OCI-LY1 (cell line): Measurements from ENCODE around the gene ZNF521.

Source experiments
- H2AFZ ChIP-seq: fragments of 200-600 bp; sonication (generic), shearing (Covaris generic); 2 replicates; pipeline ENCODE4 v1.6.0; 2014; ENCODE audit warnings: antibody characterized with exemption, mild to moderate bottlenecking, low read length
- H3F3A ChIP-seq: fragments of 200-600 bp; sonication (generic), shearing (Covaris generic); 2 replicates; pipeline ENCODE4 v1.6.0; 2014; ENCODE audit warnings: mild to moderate bottlenecking, antibody characterized with exemption, low read length, moderate library complexity; ENCODE audit not compliant: insufficient read depth
- H3K27ac ChIP-seq: fragments of 200-600 bp; sonication (generic); 2 replicates; pipeline ENCODE4 v1.5.1; 2014; ENCODE audit warnings: low read length, mixed run types, mild to moderate bottlenecking, low read depth; ENCODE audit not compliant: poor library complexity, severe bottlenecking
- H3K27me3 ChIP-seq: fragments of 200-600 bp; sonication (generic); 2 replicates; pipeline ENCODE4 v1.6.0; 2014; ENCODE audit warnings: antibody characterized with exemption, mild to moderate bottlenecking, low read length, moderate library complexity; ENCODE audit not compliant: insufficient read depth
- H3K36me3 ChIP-seq: fragments of 200-600 bp; sonication (generic); 2 replicates; pipeline ENCODE4 v1.6.1; 2014; ENCODE audit warnings: mild to moderate bottlenecking, antibody characterized with exemption, low read length, moderate library complexity, mixed read lengths; ENCODE audit not compliant: insufficient read depth
- H3K4me1 ChIP-seq: fragments of 200-600 bp; sonication (generic); 2 replicates; pipeline ENCODE4 v1.5.1; 2014; ENCODE audit warnings: mild to moderate bottlenecking, low read length, moderate library complexity; ENCODE audit not compliant: insufficient read depth, severe bottlenecking
- H3K4me2 ChIP-seq: fragments of 200-600 bp; sonication (generic), shearing (Covaris generic); 2 replicates; pipeline ENCODE4 v1.6.1; 2014; ENCODE audit warnings: low read length
- H3K4me3 ChIP-seq: fragments of 200-600 bp; sonication (generic); 2 replicates; pipeline ENCODE4 v1.5.1; 2014; ENCODE audit warnings: low read length, low read depth, mild to moderate bottlenecking, mixed read lengths; ENCODE audit not compliant: poor library complexity, severe bottlenecking
- H3K79me2 ChIP-seq: fragments of 200-600 bp; shearing (Covaris generic); 2 replicates; pipeline ENCODE4 v1.6.1; 2016; ENCODE audit warnings: mixed run types, low read length, mixed read lengths; ENCODE audit not compliant: insufficient read depth
- H3K9ac ChIP-seq: fragments of 200-600 bp; sonication (generic), shearing (Covaris generic); 2 replicates; pipeline ENCODE4 v1.6.1; 2014; ENCODE audit warnings: mild to moderate bottlenecking, low read length, mixed read lengths
- H3K9me2 ChIP-seq: fragments of 200-600 bp; sonication (generic), shearing (Covaris generic); 2 replicates; pipeline ENCODE4 v1.6.1; 2014; ENCODE audit warnings: low read depth, mild to moderate bottlenecking, low read length, mixed read lengths
- H3K9me3 ChIP-seq: fragments of 200-600 bp; shearing (Covaris generic); 2 replicates; pipeline ENCODE4 v1.6.1; 2014; ENCODE audit warnings: low read length, mixed read lengths
- H4K20me1 ChIP-seq: fragments of 200-600 bp; sonication (generic), shearing (Covaris generic); 2 replicates; pipeline ENCODE4 v1.6.0; 2016; ENCODE audit warnings: mild to moderate bottlenecking, low read length; ENCODE audit not compliant: insufficient read depth
- EZH2 ChIP-seq: fragments of 200-600 bp; sonication (generic), shearing (Covaris generic); IDR thresholded peaks from 2 replicates; pipeline ENCODE4 v1.8.0; 2017; ENCODE audit warnings: borderline replicate concordance, mixed run types, mild to moderate bottlenecking, antibody characterized with exemption, low read length, moderate library complexity, mixed read lengths
- TF ChIP-seq, protein P1 (sequence below): fragments of 200-600 bp; sonication (generic), shearing (Covaris generic); IDR thresholded peaks from 2 replicates; pipeline ENCODE4 v1.5.1; 2017; ENCODE audit warnings: mild to moderate bottlenecking, antibody characterized with exemption, low read length, moderate library complexity, mixed read lengths

The ZNF521 gene

DNA sequence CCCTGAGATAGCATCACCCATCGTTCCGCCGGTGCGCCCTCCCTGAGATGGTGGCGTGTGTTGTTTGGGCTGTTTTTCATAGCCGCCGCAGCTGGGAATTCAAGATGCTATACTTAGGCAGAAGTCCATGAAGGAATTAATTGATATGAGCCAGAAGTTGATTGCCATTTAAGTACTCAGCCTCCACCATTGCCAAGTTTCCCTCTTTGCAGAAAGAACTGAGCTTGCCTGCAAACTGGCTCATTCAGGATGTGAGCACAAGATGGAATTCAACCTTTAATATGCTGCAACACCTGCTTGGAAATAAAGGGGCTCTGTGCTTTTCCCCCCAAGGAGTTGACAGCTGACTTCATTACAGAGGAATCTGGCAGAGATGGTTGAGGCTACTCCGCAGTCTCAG, 295.5 kb downstream of the ZNF521 start:
- no peak overlapping the region for H2AFZ ChIP-seq
- H3K4me1 ChIP-seq = peaks cover 9% of the 10 kb centered on the region
- TF ChIP-seq, protein P1, sequence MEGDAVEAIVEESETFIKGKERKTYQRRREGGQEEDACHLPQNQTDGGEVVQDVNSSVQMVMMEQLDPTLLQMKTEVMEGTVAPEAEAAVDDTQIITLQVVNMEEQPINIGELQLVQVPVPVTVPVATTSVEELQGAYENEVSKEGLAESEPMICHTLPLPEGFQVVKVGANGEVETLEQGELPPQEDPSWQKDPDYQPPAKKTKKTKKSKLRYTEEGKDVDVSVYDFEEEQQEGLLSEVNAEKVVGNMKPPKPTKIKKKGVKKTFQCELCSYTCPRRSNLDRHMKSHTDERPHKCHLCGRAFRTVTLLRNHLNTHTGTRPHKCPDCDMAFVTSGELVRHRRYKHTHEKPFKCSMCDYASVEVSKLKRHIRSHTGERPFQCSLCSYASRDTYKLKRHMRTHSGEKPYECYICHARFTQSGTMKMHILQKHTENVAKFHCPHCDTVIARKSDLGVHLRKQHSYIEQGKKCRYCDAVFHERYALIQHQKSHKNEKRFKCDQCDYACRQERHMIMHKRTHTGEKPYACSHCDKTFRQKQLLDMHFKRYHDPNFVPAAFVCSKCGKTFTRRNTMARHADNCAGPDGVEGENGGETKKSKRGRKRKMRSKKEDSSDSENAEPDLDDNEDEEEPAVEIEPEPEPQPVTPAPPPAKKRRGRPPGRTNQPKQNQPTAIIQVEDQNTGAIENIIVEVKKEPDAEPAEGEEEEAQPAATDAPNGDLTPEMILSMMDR = no peak
- no peak for TF ChIP-seq EZH2
- no peaks in the 10 kb centered on the region for H3K79me2 ChIP-seq
- H3K27me3 ChIP-seq = no peaks in the 10 kb centered on the region
- no peak overlapping the region for H3K27ac ChIP-seq
- H3K9ac ChIP-seq = no peak overlapping the region
- no peaks in the 10 kb centered on the region for H3K36me3 ChIP-seq
- H3K9me2 ChIP-seq = no peaks in the 10 kb centered on the region
- no peak overlapping the region for H3K4me3 ChIP-seq
- no peaks in the 10 kb centered on the region for H3F3A ChIP-seq
- H3K9me3 ChIP-seq = no peaks in the 10 kb centered on the region
- no peak overlapping the region for H3K4me2 ChIP-seq
- no peaks in the 10 kb centered on the region for H4K20me1 ChIP-seq

GRCh38 chr18:25055076-25055475, 296.9 kb downstream of the ZNF521 start:
- Histone ChIP-seq H3K9me3 (no peaks in the 10 kb centered on the region), H2AFZ (no peak overlapping the region), H3K27ac (no peak overlapping the region), H3K4me1 (peaks cover 9% of the 10 kb centered on the region), H3K9me2 (no peaks in the 10 kb centered on the region), H3K79me2 (no peaks in the 10 kb centered on the region), H3K4me2 (no peak overlapping the region), H3K27me3 (no peaks in the 10 kb centered on the region), H3K9ac (no peak overlapping the region), H3K4me3 (no peak overlapping the region), H3K36me3 (no peaks in the 10 kb centered on the region), H4K20me1 (no peaks in the 10 kb centered on the region), H3F3A (no peaks in the 10 kb centered on the region)
- TF ChIP-seq EZH2 = no peak
- TF ChIP-seq, protein P1 = no peak

GRCh38 chr18:25053466-25053865, 298.5 kb downstream of the ZNF521 start:
- Histone ChIP-seq H3K27me3 (no peaks in the 10 kb centered on the region), H3K9me2 (no peaks in the 10 kb centered on the region), H2AFZ (no peak overlapping the region), H3K36me3 (no peaks in the 10 kb centered on the region), H4K20me1 (no peaks in the 10 kb centered on the region), H3K27ac (no peak overlapping the region), H3K4me3 (no peak overlapping the region), H3K79me2 (no peaks in the 10 kb centered on the region), H3K9me3 (no peaks in the 10 kb centered on the region), H3K4me1 (peaks cover under 1% of the 10 kb centered on the region), H3F3A (no peaks in the 10 kb centered on the region), H3K4me2 (no peak overlapping the region), H3K9ac (no peak overlapping the region)
- TF ChIP-seq EZH2 = no peak
- TF ChIP-seq, protein P1 = no peak
